ENCODE data around the gene TMEM165.

The TMEM165 gene

GRCh38 chr4:55367084-55367722 is 28.6 kb upstream of the TMEM165 start:
- DNase-seq (ENCODE audit: low read depth), result no peak

- no peak for DNase-seq (ENCODE audit: low read depth)
These were observed 25.8 kb upstream of the TMEM165 start for GRCh38 chr4:55369968-55370367.

- DNase-seq (ENCODE audit: low read depth), result no peak
These were observed 23.5 kb upstream of the TMEM165 start for GRCh38 chr4:55372259-55372658.

- no peak for DNase-seq (ENCODE audit: low read depth)
These were observed 22.3 kb upstream of the TMEM165 start for GRCh38 chr4:55373461-55373860.

- DNase-seq (ENCODE audit: low read depth), result no peak
These were observed 19.1 kb upstream of the TMEM165 start for GRCh38 chr4:55376698-55377097.

GRCh38 chr4:55378617-55379467 is 16.9 kb upstream of the TMEM165 start:
- no peak for DNase-seq (ENCODE audit: low read depth)

GRCh38 chr4:55380576-55380975 is 15.2 kb upstream of the TMEM165 start:
- no peak for DNase-seq (ENCODE audit: low read depth)

GRCh38 chr4:55381502-55381901 is 14.3 kb upstream of the TMEM165 start:
- no peak for DNase-seq (ENCODE audit: low read depth)

GRCh38 chr4:55382488-55383003 is 13.2 kb upstream of the TMEM165 start:
- DNase-seq (ENCODE audit: low read depth), result no peak

GRCh38 chr4:55385201-55385649 is 10.5 kb upstream of the TMEM165 start:
- no peak for DNase-seq (ENCODE audit: low read depth)

GRCh38 chr4:55386073-55386472 is 9.7 kb upstream of the TMEM165 start:
- no peak for DNase-seq (ENCODE audit: low read depth)

GRCh38 chr4:55386840-55387239 is 8.9 kb upstream of the TMEM165 start:
- no peak for DNase-seq (ENCODE audit: low read depth)

- no peak for DNase-seq (ENCODE audit: low read depth)
These were observed 2.1 kb upstream of the TMEM165 start for GRCh38 chr4:55393461-55394320.

- DNase-seq (ENCODE audit: low read depth), result no peak
These were observed 584 bp upstream of the TMEM165 start for GRCh38 chr4:55395218-55395528.

GRCh38 chr4:55396308-55397125 is 760 bp downstream of the TMEM165 start:
- DNase-seq (ENCODE audit: low read depth), result no peak

- no peak for DNase-seq (ENCODE audit: low read depth)
These were observed 1.3 kb downstream of the TMEM165 start for GRCh38 chr4:55397126-55397436.

GRCh38 chr4:55397520-55398321 is 2.0 kb downstream of the TMEM165 start:
- no peak for DNase-seq (ENCODE audit: low read depth)

GRCh38 chr4:55398461-55398860 is 2.7 kb downstream of the TMEM165 start:
- DNase-seq (ENCODE audit: low read depth), result no peak

- no peak for DNase-seq (ENCODE audit: low read depth)
These were observed 3.2 kb downstream of the TMEM165 start for GRCh38 chr4:55398966-55399365.

- DNase-seq (ENCODE audit: low read depth), result no peak
These were observed 3.8 kb downstream of the TMEM165 start for GRCh38 chr4:55399581-55399980.

- DNase-seq (ENCODE audit: low read depth), result no peak
These were observed 9.3 kb downstream of the TMEM165 start for GRCh38 chr4:55405073-55405472.
